Brain microvascular endothelial cell (primary cell): ENCODE results near the gene CDK2AP2.

ENCODE experiments used
- DNase-seq: peaks from one replicate; pipeline ENCODE4 v3.0.0-alpha.2; 2020
- H3K27ac ChIP-seq: fragments of 250-450 bp; sonication (Bioruptor Pico); 2 replicates; pipeline ENCODE4 v1.5.1; 2020; ENCODE audit warnings: mild to moderate bottlenecking, moderate library complexity
- H3K27me3 ChIP-seq: fragments of 250-450 bp; sonication (Bioruptor Pico); replicated peaks from 2 replicates; pipeline ENCODE4 v1.5.1; 2020; ENCODE audit warnings: mild to moderate bottlenecking
- H3K36me3 ChIP-seq: fragments of 250-450 bp; sonication (Bioruptor Pico); replicated peaks from 2 replicates; pipeline ENCODE4 v1.5.1; 2020; ENCODE audit warnings: mild to moderate bottlenecking
- H3K4me3 ChIP-seq: 2 replicates; pipeline ENCODE4 v1.5.1; 2011; ENCODE audit warnings: low read depth, mild to moderate bottlenecking, control low read depth, low read length, moderate library complexity
- CTCF ChIP-seq: IDR thresholded peaks from 2 replicates; pipeline ENCODE4 v1.5.1; 2011; ENCODE audit warnings: low read depth, mild to moderate bottlenecking, moderate library complexity, low read length, control low read depth, inconsistent platforms; ENCODE audit errors: missing control alignments
- in situ Hi-C: cut with HindIII; loops from 2 replicates; pipeline ENCODE4 v1.10.0; 2017; ENCODE audit warnings: low sequenced_read_pairs, low pct_ligation_motif_present

The CDK2AP2 gene

DNA sequence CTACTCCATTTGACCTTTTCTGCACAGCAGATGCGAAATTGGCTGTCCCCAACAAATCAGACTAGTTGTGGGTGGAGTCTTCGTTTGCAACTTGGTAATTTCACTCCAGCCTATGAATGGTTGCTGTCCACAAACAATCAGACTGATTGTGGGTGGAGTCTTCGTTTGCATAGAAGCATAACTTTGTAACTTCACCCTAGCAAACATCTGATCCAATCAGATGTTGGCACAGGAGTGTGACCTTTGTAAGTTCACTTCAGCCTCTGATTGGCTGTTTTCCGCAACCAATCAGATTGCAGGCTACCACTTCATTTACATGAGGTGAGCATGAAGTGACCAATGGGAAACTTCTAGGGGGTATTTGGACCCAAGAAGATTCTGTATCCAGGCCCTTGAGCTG, 31.6 kb upstream of the CDK2AP2 start:
- in situ Hi-C loops: no loop called here
- no peak for DNase-seq
- no peak overlapping the region for H3K4me3 ChIP-seq
- no peaks in the 10 kb centered on the region for H3K36me3 ChIP-seq
- H3K27ac ChIP-seq: no peak overlapping the region
- no peaks in the 10 kb centered on the region for H3K27me3 ChIP-seq
- TF ChIP-seq CTCF: no peak

DNA sequence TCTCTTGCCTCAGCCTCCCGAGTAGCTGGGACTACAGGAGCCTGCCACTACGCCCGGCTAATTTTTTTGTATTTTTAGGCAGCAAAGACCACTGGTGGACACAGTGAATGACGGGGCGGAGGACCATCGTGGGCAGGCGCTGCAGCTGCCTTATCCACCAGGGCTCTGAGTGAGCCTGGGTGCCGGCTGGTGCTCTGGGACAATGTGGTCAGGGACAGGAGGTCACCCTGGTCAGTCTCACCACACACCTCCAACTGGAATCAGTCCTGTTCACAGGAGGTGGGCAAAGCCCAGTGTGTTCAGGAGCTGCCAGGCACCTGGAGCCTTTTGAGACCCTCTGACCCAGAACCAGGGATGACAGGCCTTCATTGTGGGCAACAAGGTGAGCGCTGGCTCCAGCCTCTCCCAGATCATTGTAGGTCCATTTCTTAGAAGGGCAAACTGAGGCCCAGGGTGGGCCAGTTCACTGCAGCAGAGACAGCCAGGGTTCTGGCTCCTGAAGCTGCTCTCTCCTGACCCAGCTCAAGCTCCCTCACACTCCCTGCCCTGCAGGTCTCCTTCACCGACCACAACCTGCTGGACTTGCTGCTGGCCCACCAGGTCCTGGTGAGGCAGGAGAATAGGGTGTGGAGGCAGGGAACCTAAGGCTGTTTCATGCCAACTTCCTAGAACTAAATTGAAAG, 31.0 kb upstream of the CDK2AP2 start:
- no peaks in the 10 kb centered on the region for H3K36me3 ChIP-seq
- no peak for TF ChIP-seq CTCF
- H3K27ac ChIP-seq: no peak overlapping the region
- no peaks in the 10 kb centered on the region for H3K27me3 ChIP-seq
- no peak for DNase-seq
- in situ Hi-C loops: no loop called here
- H3K4me3 ChIP-seq: no peak overlapping the region

DNA sequence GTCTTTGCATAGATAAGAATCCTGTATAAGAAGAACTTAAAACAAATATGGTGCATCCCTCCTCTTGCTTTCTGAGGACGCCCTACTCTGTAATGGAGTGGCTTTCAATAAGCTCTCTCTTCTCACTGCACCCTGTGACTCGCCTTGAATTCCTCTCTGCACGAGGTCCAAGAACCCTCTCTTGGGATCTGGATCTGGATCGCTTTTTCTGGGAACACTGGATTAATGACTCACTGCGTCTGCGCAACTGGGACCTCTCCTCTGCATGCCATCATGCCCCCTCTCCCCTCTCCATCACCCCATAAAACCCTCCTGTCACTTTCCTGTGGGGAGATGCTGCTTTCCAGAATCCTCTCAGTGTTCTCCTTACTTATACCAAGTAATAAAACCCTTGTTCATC, 30.3 kb upstream of the CDK2AP2 start:
- H3K36me3 ChIP-seq: no peaks in the 10 kb centered on the region
- no peak overlapping the region for H3K27ac ChIP-seq
- H3K27me3 ChIP-seq: no peaks in the 10 kb centered on the region
- no peak for DNase-seq
- TF ChIP-seq CTCF: no peak
- in situ Hi-C loops: no loop called here
- H3K4me3 ChIP-seq: no peak overlapping the region

- H3K36me3 ChIP-seq: no peaks in the 10 kb centered on the region
- DNase-seq: no peak
- H3K27me3 ChIP-seq: no peaks in the 10 kb centered on the region
- no peak overlapping the region for H3K27ac ChIP-seq
- TF ChIP-seq CTCF: no peak
- in situ Hi-C loops: no loop called here
- H3K4me3 ChIP-seq: no peak overlapping the region
Observed at GRCh38 chr11:67535561-67535960, 27.6 kb upstream of the CDK2AP2 start.

- H3K36me3 ChIP-seq: no peaks in the 10 kb centered on the region
- H3K4me3 ChIP-seq: no peak overlapping the region
- H3K27me3 ChIP-seq: no peaks in the 10 kb centered on the region
- no peak overlapping the region for H3K27ac ChIP-seq
- in situ Hi-C loops: no loop called here
- DNase-seq: no peak
- no peak for TF ChIP-seq CTCF
Observed at GRCh38 chr11:67534070-67534679, 26.2 kb upstream of the CDK2AP2 start.

- H3K27ac ChIP-seq: no peak overlapping the region
- H3K27me3 ChIP-seq: no peaks in the 10 kb centered on the region
- H3K36me3 ChIP-seq: no peaks in the 10 kb centered on the region
- no peak for TF ChIP-seq CTCF
- H3K4me3 ChIP-seq: no peak overlapping the region
- in situ Hi-C loops: no loop called here
- no peak for DNase-seq
Observed at GRCh38 chr11:67532889-67533288, 24.9 kb upstream of the CDK2AP2 start.
